HL-60 (cell line): ENCODE measurements around the gene TGFB1.

Experiments used
- DNase-seq, 2 experiments: peaks; one replicate each; pipeline ENCODE4 v3.0.0-alpha.2; 2010 to 2020; ENCODE audit warnings: low read depth in 1 of 2, low spot score in 1 of 2
- H3K27ac ChIP-seq: fragments of 250-450 bp; sonication (Bioruptor Pico); replicated peaks from 2 replicates; pipeline ENCODE4 v1.5.1; 2020; ENCODE audit warnings: mild to moderate bottlenecking, moderate library complexity
- H3K27me3 ChIP-seq: fragments of 250-450 bp; sonication (Bioruptor Pico); 2 replicates; pipeline ENCODE4 v1.5.1; 2021; ENCODE audit warnings: mild to moderate bottlenecking, moderate library complexity; ENCODE audit not compliant: insufficient read depth, poor library complexity, severe bottlenecking
- H3K4me3 ChIP-seq: replicated peaks from 2 replicates; pipeline ENCODE4 v1.5.1; 2011; ENCODE audit warnings: mild to moderate bottlenecking, control low read depth, low read length; ENCODE audit not compliant: insufficient read depth
- GABPA ChIP-seq: IDR thresholded peaks from 2 replicates; pipeline ENCODE4 v1.6.1; 2012; ENCODE audit warnings: low read depth
- POLR2AphosphoS5 ChIP-seq: IDR thresholded peaks from 2 replicates; pipeline ENCODE4 v1.6.1; 2012; ENCODE audit warnings: low read depth
- REST ChIP-seq: IDR thresholded peaks from 2 replicates; pipeline ENCODE4 v1.6.1; 2012; ENCODE audit warnings: low read depth; ENCODE audit not compliant: insufficient replicate concordance
- SPI1 ChIP-seq: IDR thresholded peaks from 2 replicates; pipeline ENCODE4 v1.6.1; 2012; ENCODE audit warnings: low read depth, mild to moderate bottlenecking, borderline replicate concordance
- TF ChIP-seq, protein P1 (sequence below): IDR thresholded peaks from one replicate; pipeline ENCODE4 v1.5.1; 2011; ENCODE audit warnings: low read length, control low read depth, inconsistent platforms; ENCODE audit not compliant: insufficient read depth

The TGFB1 gene

GRCh38 chr19:41377977-41378709, 24.4 kb upstream of the TGFB1 start:
- no peaks in the 10 kb centered on the region for H3K27me3 ChIP-seq
- no peak overlapping the region for H3K4me3 ChIP-seq
- no peak for DNase-seq
- H3K27ac ChIP-seq: no peak overlapping the region
- TF ChIP-seq POLR2AphosphoS5 (no peak), GABPA (no peak), REST (no peak), SPI1 (no peak)
- TF ChIP-seq, protein P1, sequence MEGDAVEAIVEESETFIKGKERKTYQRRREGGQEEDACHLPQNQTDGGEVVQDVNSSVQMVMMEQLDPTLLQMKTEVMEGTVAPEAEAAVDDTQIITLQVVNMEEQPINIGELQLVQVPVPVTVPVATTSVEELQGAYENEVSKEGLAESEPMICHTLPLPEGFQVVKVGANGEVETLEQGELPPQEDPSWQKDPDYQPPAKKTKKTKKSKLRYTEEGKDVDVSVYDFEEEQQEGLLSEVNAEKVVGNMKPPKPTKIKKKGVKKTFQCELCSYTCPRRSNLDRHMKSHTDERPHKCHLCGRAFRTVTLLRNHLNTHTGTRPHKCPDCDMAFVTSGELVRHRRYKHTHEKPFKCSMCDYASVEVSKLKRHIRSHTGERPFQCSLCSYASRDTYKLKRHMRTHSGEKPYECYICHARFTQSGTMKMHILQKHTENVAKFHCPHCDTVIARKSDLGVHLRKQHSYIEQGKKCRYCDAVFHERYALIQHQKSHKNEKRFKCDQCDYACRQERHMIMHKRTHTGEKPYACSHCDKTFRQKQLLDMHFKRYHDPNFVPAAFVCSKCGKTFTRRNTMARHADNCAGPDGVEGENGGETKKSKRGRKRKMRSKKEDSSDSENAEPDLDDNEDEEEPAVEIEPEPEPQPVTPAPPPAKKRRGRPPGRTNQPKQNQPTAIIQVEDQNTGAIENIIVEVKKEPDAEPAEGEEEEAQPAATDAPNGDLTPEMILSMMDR: no peak

DNA sequence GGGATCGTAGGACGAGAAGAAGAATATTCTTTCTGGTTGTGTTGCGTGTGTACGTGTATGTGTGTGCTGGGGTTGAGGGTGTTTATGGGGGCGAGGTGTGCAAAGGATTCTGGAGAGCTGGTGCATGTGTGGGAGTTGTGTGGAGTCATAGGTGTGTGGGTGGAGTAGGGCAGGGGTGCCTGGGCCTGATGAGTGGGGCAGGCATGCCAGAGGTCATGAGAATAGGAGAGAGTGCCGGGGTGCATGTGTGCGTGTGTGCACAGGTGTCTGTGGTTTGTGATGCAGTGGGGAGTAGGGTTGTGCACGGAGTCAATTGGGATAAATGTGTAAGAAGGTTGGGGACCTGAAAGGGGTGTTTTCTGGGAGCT, 23.3 kb upstream of the TGFB1 start:
- Histone ChIP-seq H3K4me3 (no peak overlapping the region), H3K27ac (no peak overlapping the region), H3K27me3 (no peaks in the 10 kb centered on the region)
- no peak for TF ChIP-seq GABPA
- TF ChIP-seq REST: no peak
- DNase-seq: no peak

DNA sequence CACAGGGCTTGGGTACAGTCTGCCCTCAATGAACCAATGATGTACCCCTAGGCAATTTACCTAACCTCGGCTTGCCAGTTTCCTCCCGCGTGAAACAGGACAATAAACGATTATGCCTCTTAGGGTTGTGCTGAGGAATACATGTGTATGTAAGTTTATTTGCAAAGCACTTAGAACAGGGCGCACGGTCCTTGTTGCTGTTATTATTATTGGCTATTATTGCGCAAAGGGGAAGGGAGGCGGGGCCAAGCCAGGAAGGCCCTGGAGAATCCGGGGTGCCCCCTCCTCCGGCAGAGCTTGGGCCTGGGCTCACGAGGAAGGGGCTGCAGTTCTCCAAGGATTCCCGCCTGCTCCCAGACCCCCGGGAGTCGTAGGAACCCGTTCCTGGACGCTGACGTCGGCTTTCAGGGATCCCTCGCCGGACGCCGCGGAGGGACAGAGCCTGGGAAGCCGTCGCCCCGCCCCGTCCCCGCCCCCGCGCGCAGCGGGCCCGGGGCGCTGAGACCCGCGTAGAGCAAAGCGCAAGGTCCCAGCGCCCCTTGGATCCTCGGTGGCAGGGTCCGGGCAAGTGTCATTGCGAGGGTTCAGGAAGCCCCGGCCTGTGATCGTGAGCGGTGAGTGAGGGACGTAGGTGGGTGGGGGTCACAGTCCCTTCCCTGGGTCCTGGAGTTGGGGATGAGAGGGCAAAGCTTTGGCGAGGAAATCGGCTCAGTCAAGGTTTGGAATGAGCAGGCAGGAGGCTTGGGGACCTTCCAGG, 22.7 kb upstream of the TGFB1 start, which contains the start of gene TMEM91:
TMEM91 (plus strand) TSS at position 293 of the 757 bp plus-strand sequence. CDS start 1,777 bp downstream, outside the sequence.
- no peak for DNase-seq
- no peak within 1 kb of the TSS for H3K27ac ChIP-seq
- TF ChIP-seq REST (no peak), POLR2AphosphoS5 (no peak), GABPA (no peak), SPI1 (no peak)
- TF ChIP-seq, protein P1: no peak
- H3K4me3 ChIP-seq: no peak within 1 kb of the TSS
- no peaks in the 10 kb centered on the region for H3K27me3 ChIP-seq
